ENCODE results near the gene SUSD1.

Gene SUSD1

GRCh38 chr9:112063151-112063550, 111.9 kb downstream of the SUSD1 start:
- DNase-seq: no peak

- DNase-seq: no peak
These were observed 113.9 kb downstream of the SUSD1 start for GRCh38 chr9:112061152-112061740.

GRCh38 chr9:112059966-112060320, 115.2 kb downstream of the SUSD1 start:
- DNase-seq: no peak

- no peak for DNase-seq
These were observed 115.7 kb downstream of the SUSD1 start for GRCh38 chr9:112059145-112059965.

GRCh38 chr9:112056996-112057395, 118.1 kb downstream of the SUSD1 start:
- no peak for DNase-seq

GRCh38 chr9:112054916-112055315, 120.2 kb downstream of the SUSD1 start:
- DNase-seq: no peak

- no peak for DNase-seq
These were observed 123.3 kb downstream of the SUSD1 start for GRCh38 chr9:112051812-112052211.

GRCh38 chr9:112050544-112051475, 124.3 kb downstream of the SUSD1 start:
- no peak for DNase-seq

- DNase-seq: no peak
These were observed 125.1 kb downstream of the SUSD1 start for GRCh38 chr9:112049811-112050516.

- no peak for DNase-seq
These were observed 126.0 kb downstream of the SUSD1 start for GRCh38 chr9:112048924-112049691.

GRCh38 chr9:112047538-112048066, 127.5 kb downstream of the SUSD1 start:
- DNase-seq: no peak

- DNase-seq: no peak
These were observed 128.9 kb downstream of the SUSD1 start for GRCh38 chr9:112046181-112046580.

- DNase-seq: no peak
These were observed 130.2 kb downstream of the SUSD1 start for GRCh38 chr9:112044881-112045280.

- no peak for DNase-seq
These were observed 130.9 kb downstream of the SUSD1 start for GRCh38 chr9:112044186-112044585.

GRCh38 chr9:112043423-112043822, 131.7 kb downstream of the SUSD1 start:
- no peak for DNase-seq

- no peak for DNase-seq
These were observed 132.3 kb downstream of the SUSD1 start for GRCh38 chr9:112042769-112043168.

- no peak for DNase-seq
These were observed 132.9 kb downstream of the SUSD1 start for GRCh38 chr9:112042244-112042638.

- no peak for DNase-seq
These were observed 133.4 kb downstream of the SUSD1 start for GRCh38 chr9:112041536-112042243.

- no peak for DNase-seq
These were observed 133.9 kb downstream of the SUSD1 start for GRCh38 chr9:112041199-112041535.

GRCh38 chr9:112038017-112038408, 137.1 kb downstream of the SUSD1 start:
- DNase-seq: no peak

Data from activated CD4-positive, CD25-positive, alpha-beta regulatory T cell (primary cell).